ENCODE data around the gene G6PC1.

G6PC1 gene

DNA sequence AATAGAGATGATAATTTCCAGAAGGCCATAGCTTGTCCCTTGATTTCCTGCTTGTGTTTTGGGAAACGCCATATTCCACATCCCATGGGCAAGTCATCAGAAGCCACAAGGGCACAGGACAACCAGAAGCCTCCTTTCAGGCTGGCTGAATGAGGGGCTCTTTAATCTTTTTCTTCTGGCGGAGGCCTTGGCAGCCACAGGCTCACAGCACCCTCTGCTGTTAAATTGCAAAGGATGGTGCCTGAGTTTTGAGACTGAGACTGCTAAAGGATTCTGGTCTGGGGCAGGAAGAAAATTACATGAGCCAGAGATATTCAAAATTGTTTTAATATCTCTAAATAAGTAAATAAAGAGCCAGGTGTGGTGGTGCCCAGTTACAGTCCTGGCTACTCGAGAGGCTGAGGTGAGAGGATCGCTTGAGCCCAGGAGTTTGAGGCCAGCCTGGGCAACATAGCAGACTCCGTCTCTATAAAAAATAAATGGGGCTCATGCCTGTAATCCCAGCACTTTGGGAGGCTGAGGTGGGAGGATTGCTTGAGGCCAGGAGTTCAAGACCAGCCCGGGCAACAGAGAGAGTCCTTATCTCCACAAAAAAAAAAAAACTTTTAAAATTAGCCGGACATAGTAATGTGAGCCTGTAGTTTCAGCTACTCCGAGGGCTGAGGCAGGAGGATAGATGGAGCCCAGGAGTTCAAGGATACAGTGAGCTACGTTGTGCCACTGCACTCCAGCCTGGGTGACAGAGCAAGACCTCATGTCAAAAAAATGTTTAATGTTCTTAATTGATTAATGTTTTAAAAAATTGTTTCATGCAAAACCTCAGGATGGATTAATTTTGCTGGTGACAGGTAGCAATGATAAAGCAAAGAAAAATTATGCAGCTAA is 37.4 kb downstream of the G6PC1 start (continued):
- no peak for TF ChIP-seq HIC1 (tag by site-specific recombination; IDR thresholded peaks at IDR 0.05)
- no peak for TF ChIP-seq ZNF501 (tag by site-specific recombination; IDR thresholded peaks at IDR 0.05)
- peak; percentile 24; the same call in 1 of the 2 replicates for TF ChIP-seq ZBTB8A (tag by site-specific recombination; IDR thresholded peaks at IDR 0.05)
- TF ChIP-seq, protein P1, sequence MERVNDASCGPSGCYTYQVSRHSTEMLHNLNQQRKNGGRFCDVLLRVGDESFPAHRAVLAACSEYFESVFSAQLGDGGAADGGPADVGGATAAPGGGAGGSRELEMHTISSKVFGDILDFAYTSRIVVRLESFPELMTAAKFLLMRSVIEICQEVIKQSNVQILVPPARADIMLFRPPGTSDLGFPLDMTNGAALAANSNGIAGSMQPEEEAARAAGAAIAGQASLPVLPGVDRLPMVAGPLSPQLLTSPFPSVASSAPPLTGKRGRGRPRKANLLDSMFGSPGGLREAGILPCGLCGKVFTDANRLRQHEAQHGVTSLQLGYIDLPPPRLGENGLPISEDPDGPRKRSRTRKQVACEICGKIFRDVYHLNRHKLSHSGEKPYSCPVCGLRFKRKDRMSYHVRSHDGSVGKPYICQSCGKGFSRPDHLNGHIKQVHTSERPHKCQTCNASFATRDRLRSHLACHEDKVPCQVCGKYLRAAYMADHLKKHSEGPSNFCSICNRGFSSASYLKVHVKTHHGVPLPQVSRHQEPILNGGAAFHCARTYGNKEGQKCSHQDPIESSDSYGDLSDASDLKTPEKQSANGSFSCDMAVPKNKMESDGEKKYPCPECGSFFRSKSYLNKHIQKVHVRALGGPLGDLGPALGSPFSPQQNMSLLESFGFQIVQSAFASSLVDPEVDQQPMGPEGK (tag by site-specific recombination; IDR thresholded peaks at IDR 0.05), result no peak
- TF ChIP-seq, protein P2, sequence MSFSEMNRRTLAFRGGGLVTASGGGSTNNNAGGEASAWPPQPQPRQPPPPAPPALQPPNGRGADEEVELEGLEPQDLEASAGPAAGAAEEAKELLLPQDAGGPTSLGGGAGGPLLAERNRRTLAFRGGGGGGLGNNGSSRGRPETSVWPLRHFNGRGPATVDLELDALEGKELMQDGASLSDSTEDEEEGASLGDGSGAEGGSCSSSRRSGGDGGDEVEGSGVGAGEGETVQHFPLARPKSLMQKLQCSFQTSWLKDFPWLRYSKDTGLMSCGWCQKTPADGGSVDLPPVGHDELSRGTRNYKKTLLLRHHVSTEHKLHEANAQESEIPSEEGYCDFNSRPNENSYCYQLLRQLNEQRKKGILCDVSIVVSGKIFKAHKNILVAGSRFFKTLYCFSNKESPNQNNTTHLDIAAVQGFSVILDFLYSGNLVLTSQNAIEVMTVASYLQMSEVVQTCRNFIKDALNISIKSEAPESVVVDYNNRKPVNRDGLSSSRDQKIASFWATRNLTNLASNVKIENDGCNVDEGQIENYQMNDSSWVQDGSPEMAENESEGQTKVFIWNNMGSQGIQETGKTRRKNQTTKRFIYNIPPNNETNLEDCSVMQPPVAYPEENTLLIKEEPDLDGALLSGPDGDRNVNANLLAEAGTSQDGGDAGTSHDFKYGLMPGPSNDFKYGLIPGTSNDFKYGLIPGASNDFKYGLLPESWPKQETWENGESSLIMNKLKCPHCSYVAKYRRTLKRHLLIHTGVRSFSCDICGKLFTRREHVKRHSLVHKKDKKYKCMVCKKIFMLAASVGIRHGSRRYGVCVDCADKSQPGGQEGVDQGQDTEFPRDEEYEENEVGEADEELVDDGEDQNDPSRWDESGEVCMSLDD (tag by site-specific recombination; IDR thresholded peaks at IDR 0.05), result no peak
- TF ChIP-seq ZNF549 (tag by site-specific recombination; IDR thresholded peaks at IDR 0.05), result no peak
- TF ChIP-seq ZXDB (tag by site-specific recombination; IDR thresholded peaks at IDR 0.05), result no peak
- no peak for TF ChIP-seq KLF8 (tag by site-specific recombination; IDR thresholded peaks at IDR 0.05)
- no peak for TF ChIP-seq SETDB1 (IDR thresholded peaks at IDR 0.05; ENCODE audit: insufficient read length, low read length)
- no peak for TF ChIP-seq ZSCAN18 (tag by site-specific recombination; IDR thresholded peaks at IDR 0.05)
- no peak for TF ChIP-seq ZNF514 (tag by site-specific recombination; IDR thresholded peaks at IDR 0.05)
- TF ChIP-seq WT1 (tag by site-specific recombination; IDR thresholded peaks at IDR 0.05), result no peak
- no peak for TF ChIP-seq OVOL3 (tag by site-specific recombination; IDR thresholded peaks at IDR 0.05)
- TF ChIP-seq ZNF654 (tag by site-specific recombination; IDR thresholded peaks at IDR 0.05; ENCODE audit: low read depth), result peak; percentile 88
- no peak for TF ChIP-seq ZNF433 (tag by site-specific recombination; IDR thresholded peaks at IDR 0.05; ENCODE audit: low read depth)
- TF ChIP-seq ZNF670 (tag by site-specific recombination; IDR thresholded peaks at IDR 0.05; ENCODE audit: low read depth), result no peak
- no peak for TF ChIP-seq ZNF600 (tag by site-specific recombination; IDR thresholded peaks at IDR 0.05)
- no peak for TF ChIP-seq ZNF19 (tag by site-specific recombination; IDR thresholded peaks at IDR 0.05; ENCODE audit: low read depth)
- TF ChIP-seq ZNF660 (tag by site-specific recombination; IDR thresholded peaks at IDR 0.05), result peak; percentile 59; the same call in 1 of the 2 replicates
- TF ChIP-seq ZBTB48 (tag by site-specific recombination; IDR thresholded peaks at IDR 0.05), result no peak
